Kidney (tissue), 14 donors: ENCODE measurements around the gene UNC13A. TPM values are rescaled to one million over a fixed set of nuclear protein-coding genes. Genes with fewer than 3 reads are reported as not detected.
A peak's percentile ranks its signal among the peaks of the same experiment; 100 is the strongest.

Experiments used
- DNase-seq, 5 donors: peaks; one replicate each; pipeline ENCODE4 v3.0.0-alpha.2; 2013 to 2020
- FAIRE-seq: peaks from 2 replicates; lab custom pipeline; 2012; peaks lifted over from hg19 to GRCh38; lab: Jason Lieb, UNC
- H3K27ac ChIP-seq, 2 donors: one replicate each; pipeline ENCODE4 v1.7.0; 2013; ENCODE audit warnings: low read depth in 2 of 2, low read length in 2 of 2, inconsistent platforms in 1 of 2
- H3K27me3 ChIP-seq: one replicate; pipeline ENCODE4 v1.7.1; 2013; ENCODE audit warnings: low read length, inconsistent platforms; ENCODE audit not compliant: control insufficient read depth, insufficient read depth
- H3K36me3 ChIP-seq, 3 donors: one replicate each; pipeline versions ENCODE4 v1.7.0 to v1.7.1; 2013; ENCODE audit warnings: low read length in 3 of 3, control low read depth in 1 of 3, inconsistent platforms in 1 of 3; ENCODE audit not compliant: insufficient read depth in 3 of 3, control insufficient read depth in 2 of 3
- H3K4me1 ChIP-seq, 3 donors: one replicate each; pipeline versions ENCODE4 v1.7.0 to v1.7.1; 2013; ENCODE audit warnings: low read length in 3 of 3, inconsistent platforms in 1 of 3, low read depth in 1 of 3; ENCODE audit not compliant: control insufficient read depth in 2 of 3, insufficient read depth in 2 of 3
- H3K4me3 ChIP-seq, 3 donors: one replicate each; pipeline versions ENCODE4 v1.7.0 to v1.8.1; 2013; ENCODE audit warnings: low read length in 3 of 3, control low read depth in 1 of 3, inconsistent platforms in 1 of 3
- H3K9ac ChIP-seq, 3 donors: one replicate each; pipeline versions ENCODE4 v1.7.0 to v1.7.1; 2013; ENCODE audit warnings: low read length in 3 of 3, control low read depth in 1 of 3, inconsistent platforms in 1 of 3
- H3K9me3 ChIP-seq, 3 donors: one replicate each; pipeline versions ENCODE4 v1.7.0 to v1.7.1; 2013; ENCODE audit warnings: low read length in 3 of 3, control low read depth in 1 of 3, inconsistent platforms in 1 of 3; ENCODE audit not compliant: control insufficient read depth in 2 of 3, insufficient read depth in 1 of 3
- intact Hi-C: fragments of 100-400 bp; cut with DNase I; formaldehyde crosslinking; loops from one replicate; pipeline ENCODE4 v1.11.1; 2022
- polyA plus RNA-seq: library from polyadenylated mRNA; stranded (reverse); fragments of 350-450 nt; fragmentation: Illumina TruSeq; extraction: RNeasy Lipid Tissue Mini Kit (QIAGEN cat#74804); gene quantifications from one replicate; pipeline ENCODE4 v1.2.3, GENCODE V29; 2014; ENCODE audit warnings: low read depth, low replicate concordance; ENCODE audit not compliant: insufficient read depth
- total RNA-seq: library from RNA; stranded (reverse); fragmentation: NEBNext Ultra II Directional; extraction: Animal tissue kit (Norgen Biotek cat#: 25700); gene quantifications from one replicate; pipeline ENCODE4 v1.2.1, GENCODE V29; 2021
- TF ChIP-seq, protein P1 (sequence below): IDR thresholded peaks from 3 replicates; pipeline ENCODE4 v1.5.1; 2012; ENCODE audit warnings: mild to moderate bottlenecking, moderate library complexity, borderline replicate concordance; ENCODE audit not compliant: insufficient read depth; ENCODE audit errors: extremely low read depth
- donor health status: control.
- donor health status: control.
- donor health status: control.
- donor health status: control.
- donor health status: control.
- donor health status: DM: yes; HTN: yes; CAD: no.
- donor health status: Normal renal cell carcinoma (clear cell type).

Gene UNC13A
- total and polyA plus RNA-seq, 2 donors from 2014 or later = 0.06 to 2.2 TPM

- DNase-seq (no peak), FAIRE-seq (no peak)
- Histone ChIP-seq H3K9ac (no peak overlapping the region), H3K4me3 (no peak overlapping the region), H3K9me3 (no peaks in the 10 kb centered on the region), H3K27ac (no peak overlapping the region), H3K27me3 (no peaks in the 10 kb centered on the region), H3K4me1 (no peaks in the 10 kb centered on the region), H3K36me3 (peaks cover 0 to 19% (median 9%) of the 10 kb centered on the region in 3 donors)
- TF ChIP-seq, protein P1, sequence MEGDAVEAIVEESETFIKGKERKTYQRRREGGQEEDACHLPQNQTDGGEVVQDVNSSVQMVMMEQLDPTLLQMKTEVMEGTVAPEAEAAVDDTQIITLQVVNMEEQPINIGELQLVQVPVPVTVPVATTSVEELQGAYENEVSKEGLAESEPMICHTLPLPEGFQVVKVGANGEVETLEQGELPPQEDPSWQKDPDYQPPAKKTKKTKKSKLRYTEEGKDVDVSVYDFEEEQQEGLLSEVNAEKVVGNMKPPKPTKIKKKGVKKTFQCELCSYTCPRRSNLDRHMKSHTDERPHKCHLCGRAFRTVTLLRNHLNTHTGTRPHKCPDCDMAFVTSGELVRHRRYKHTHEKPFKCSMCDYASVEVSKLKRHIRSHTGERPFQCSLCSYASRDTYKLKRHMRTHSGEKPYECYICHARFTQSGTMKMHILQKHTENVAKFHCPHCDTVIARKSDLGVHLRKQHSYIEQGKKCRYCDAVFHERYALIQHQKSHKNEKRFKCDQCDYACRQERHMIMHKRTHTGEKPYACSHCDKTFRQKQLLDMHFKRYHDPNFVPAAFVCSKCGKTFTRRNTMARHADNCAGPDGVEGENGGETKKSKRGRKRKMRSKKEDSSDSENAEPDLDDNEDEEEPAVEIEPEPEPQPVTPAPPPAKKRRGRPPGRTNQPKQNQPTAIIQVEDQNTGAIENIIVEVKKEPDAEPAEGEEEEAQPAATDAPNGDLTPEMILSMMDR = no peak
- intact Hi-C loops = no loop called here
These were observed 110.6 kb downstream of the UNC13A start for GRCh38 chr19:17577457-17578097.

DNA sequence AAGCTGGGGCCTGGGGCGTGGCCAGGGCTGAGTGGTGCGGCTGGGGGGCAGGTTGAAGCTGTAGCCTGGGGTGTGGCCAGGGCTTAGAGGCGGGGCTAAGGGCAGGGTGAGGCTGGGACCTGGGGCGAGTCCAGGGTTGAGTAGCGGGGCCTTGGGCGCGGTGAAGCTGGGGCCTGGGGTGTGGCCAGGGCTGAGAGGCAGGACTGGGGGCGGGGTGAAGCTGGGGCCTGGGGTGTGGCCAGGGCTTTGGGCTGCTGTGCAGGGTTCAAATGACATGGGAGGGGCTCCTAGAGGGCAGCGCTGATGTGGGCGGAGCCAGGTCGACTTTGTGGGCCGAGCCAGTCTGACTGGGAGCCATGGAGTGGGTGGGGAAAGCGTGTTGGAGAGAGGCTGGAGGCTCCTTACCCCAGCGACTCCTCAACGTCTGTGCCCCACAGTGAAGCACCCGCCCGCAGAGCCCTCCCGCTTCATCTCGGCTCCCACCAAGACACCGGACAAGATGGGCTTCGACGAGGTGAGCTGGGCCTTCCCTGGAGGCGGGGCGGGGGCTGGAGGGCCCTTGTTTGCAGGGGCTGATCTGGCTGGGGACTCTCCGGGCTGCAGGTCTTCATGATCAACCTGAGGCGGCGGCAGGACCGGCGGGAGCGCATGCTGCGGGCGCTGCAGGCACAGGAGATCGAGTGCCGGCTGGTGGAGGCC is 111.2 kb downstream of the UNC13A start:
- Histone ChIP-seq H3K4me3 (no peak overlapping the region), H3K36me3 (peaks cover 0 to 19% (median 13%) of the 10 kb centered on the region in 3 donors), H3K27ac (no peak overlapping the region), H3K9ac (no peak overlapping the region), H3K9me3 (no peaks in the 10 kb centered on the region), H3K4me1 (no peaks in the 10 kb centered on the region), H3K27me3 (no peaks in the 10 kb centered on the region)
- TF ChIP-seq, protein P1 = no peak
- FAIRE-seq (no peak), DNase-seq (peak in 4 of 5 donors; percentile 58 to 95 (median 76))
- intact Hi-C loops = no loop called here

- TF ChIP-seq, protein P1 = no peak
- intact Hi-C loops = no loop called here
- no peak overlapping the region for H3K4me3 ChIP-seq
- H3K27ac ChIP-seq = no peak overlapping the region
- FAIRE-seq (no peak), DNase-seq (peak in 1 of 5 donors; percentile 73)
- no peaks in the 10 kb centered on the region for H3K27me3 ChIP-seq
- H3K4me1 ChIP-seq = no peaks in the 10 kb centered on the region
- no peak overlapping the region for H3K9ac ChIP-seq
- no peaks in the 10 kb centered on the region for H3K9me3 ChIP-seq
- H3K36me3 ChIP-seq = peaks cover 0 to 15% (median 8%) of the 10 kb centered on the region in 3 donors
These were observed 112.0 kb downstream of the UNC13A start for GRCh38 chr19:17575871-17576757.
